ENCODE measurements around the gene CSE1L. TPM values are rescaled to one million over a fixed set of nuclear protein-coding genes. Genes with fewer than 3 reads are reported as not detected.
A peak's percentile ranks its signal among the peaks of the same experiment; 100 is the strongest.
"Not testable (repeated sequence)": the region's sequence is repeated elsewhere in the genome, so short reads cannot be mapped to it uniquely, and the experiment has no call there.

CSE1L gene, protein sequence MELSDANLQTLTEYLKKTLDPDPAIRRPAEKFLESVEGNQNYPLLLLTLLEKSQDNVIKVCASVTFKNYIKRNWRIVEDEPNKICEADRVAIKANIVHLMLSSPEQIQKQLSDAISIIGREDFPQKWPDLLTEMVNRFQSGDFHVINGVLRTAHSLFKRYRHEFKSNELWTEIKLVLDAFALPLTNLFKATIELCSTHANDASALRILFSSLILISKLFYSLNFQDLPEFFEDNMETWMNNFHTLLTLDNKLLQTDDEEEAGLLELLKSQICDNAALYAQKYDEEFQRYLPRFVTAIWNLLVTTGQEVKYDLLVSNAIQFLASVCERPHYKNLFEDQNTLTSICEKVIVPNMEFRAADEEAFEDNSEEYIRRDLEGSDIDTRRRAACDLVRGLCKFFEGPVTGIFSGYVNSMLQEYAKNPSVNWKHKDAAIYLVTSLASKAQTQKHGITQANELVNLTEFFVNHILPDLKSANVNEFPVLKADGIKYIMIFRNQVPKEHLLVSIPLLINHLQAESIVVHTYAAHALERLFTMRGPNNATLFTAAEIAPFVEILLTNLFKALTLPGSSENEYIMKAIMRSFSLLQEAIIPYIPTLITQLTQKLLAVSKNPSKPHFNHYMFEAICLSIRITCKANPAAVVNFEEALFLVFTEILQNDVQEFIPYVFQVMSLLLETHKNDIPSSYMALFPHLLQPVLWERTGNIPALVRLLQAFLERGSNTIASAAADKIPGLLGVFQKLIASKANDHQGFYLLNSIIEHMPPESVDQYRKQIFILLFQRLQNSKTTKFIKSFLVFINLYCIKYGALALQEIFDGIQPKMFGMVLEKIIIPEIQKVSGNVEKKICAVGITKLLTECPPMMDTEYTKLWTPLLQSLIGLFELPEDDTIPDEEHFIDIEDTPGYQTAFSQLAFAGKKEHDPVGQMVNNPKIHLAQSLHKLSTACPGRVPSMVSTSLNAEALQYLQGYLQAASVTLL
- total RNA-seq (2014; rRNA removed; shearing (Covaris generic)) = 123 and 172 TPM in 2 replicates

DNA sequence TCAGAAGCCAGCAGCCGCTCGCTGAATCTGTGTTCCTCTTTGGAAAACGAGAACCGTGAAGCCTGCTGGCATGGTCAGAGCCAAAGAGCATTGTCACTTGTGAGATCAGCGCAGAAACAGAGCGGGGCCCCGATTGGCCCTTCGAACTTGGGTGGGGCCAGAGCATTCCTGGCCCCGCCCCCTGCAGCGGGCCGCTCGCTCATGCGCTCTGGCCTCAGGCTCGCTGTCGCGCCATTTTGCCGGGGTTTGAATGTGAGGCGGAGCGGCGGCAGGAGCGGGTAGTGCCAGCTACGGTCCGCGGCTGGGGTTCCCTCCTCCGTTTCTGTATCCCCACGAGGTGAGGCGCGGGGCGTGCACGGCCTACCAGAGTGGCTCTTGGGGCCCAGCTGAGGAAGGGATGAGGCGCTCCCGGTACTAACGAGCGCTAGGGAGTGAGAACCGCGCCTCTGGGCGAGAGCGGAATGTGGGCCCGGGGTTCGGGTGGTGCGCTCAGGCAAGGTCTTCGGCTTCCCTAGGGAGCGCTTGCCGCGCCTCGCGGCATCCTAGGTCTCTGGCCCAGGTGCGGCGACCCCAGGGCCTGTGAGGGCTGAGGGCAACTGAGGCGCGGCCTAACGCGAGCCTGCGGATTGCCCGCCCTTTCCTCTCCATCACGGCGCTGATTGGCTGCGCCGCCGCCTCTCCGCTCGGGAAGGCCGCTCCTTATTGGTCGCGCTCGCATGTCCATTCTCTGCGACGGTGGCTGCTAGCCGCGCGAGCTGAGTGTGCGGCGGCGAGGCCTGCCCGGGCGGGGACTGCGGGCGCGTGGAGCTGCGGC is at the start of gene CSE1L:
CSE1L (plus strand) TSS at position 226 of the 814 bp plus-strand sequence. CDS start 12,152 bp downstream, outside the sequence.
- Histone ChIP-seq H3K27ac (peak within 1 kb of the TSS; percentile 92), H3K9me3 (replicated peaks) (no peaks in the 10 kb centered on the region), H3K4me3 (peak within 1 kb of the TSS; percentile 95), H3K36me3 (peaks cover 36% of the 10 kb centered on the region), H3K4me1 (replicated peaks) (peaks cover 9% of the 10 kb centered on the region), H3K27me3 (replicated peaks) (no peaks in the 10 kb centered on the region)
- peak; percentile 95 to 98 for DNase-seq (ENCODE audit: low read depth in 1 of 2, low spot score in 2 of 2)

DNA sequence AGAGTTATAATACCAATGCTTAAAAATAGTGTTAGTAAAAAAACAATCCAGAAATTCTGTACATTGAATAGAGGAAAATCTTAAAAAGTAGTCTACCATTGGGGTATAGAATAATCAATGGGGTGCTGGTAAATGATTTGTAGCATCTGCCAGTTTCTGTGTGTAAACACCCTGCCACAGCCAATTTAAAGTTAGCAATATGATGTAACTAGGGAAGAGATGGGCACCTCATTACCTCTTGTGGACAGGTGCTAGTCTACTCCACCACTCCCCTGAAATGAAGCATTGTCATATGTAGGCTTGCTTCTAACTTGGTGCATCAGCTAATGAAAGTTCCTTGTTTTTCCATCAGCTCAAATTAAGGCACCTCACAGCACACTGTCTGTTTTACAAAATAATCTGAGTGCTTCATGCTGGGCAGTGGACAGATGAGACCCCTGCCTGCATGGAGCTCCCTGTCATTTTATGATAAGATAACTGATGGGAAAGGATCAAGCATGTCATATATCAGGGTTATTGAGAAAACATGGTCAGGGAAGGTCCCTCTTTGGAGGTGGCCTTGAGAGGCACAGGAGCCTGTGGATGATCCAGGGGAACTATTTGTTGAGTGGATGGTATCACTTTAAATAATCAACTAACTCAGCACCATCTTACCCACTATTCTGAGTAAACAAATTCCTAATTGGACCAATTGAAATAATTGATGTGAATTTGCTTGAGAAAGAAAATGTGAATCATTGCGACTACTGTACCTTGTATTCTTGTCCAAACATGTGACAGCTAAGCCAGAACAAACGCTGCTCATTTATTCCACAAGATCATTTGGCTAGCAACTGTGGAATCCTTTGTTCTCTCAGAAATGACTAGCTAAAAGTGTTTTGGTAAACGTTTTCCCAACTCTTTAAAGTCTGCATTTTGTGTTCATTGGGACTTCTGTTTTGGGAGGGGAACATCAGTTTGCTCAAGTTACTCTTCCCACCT is 45.9 kb upstream of the CSE1L start:
- Histone ChIP-seq H3K4me3 (no peak overlapping the region), H3K9me3 (replicated peaks) (no peaks in the 10 kb centered on the region), H3K27me3 (replicated peaks) (no peaks in the 10 kb centered on the region), H3K4me1 (replicated peaks) (no peaks in the 10 kb centered on the region), H3K27ac (no peak overlapping the region), H3K36me3 (peaks cover 55% of the 10 kb centered on the region)
- no peak for DNase-seq (ENCODE audit: low read depth in 1 of 2, low spot score in 2 of 2)

DNA sequence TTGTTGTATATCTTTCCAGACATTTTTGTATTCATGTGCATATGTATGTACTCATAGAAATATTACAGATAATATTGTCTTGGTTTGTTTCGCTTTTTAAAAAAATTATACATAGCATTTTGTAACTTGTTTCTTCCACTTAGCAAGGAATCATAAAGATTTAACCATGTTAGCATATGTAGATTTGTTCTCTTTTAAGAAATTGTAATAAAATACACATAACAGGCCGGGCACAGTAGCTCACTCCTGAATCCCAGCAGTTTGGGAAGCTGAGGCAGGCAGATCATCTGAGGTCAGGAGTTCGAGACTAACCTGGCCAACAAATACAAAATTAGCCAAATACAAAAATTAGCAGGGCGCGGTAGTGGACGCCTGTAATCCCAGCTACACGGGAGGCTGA is 44.4 kb upstream of the CSE1L start:
- Histone ChIP-seq H3K27me3 (replicated peaks) (no peaks in the 10 kb centered on the region), H3K4me1 (replicated peaks) (no peaks in the 10 kb centered on the region), H3K4me3 (no peak overlapping the region), H3K27ac (no peak overlapping the region), H3K9me3 (replicated peaks) (no peaks in the 10 kb centered on the region), H3K36me3 (peaks cover 50% of the 10 kb centered on the region)
- DNase-seq (ENCODE audit: low read depth in 1 of 2, low spot score in 2 of 2) = no peak

DNA sequence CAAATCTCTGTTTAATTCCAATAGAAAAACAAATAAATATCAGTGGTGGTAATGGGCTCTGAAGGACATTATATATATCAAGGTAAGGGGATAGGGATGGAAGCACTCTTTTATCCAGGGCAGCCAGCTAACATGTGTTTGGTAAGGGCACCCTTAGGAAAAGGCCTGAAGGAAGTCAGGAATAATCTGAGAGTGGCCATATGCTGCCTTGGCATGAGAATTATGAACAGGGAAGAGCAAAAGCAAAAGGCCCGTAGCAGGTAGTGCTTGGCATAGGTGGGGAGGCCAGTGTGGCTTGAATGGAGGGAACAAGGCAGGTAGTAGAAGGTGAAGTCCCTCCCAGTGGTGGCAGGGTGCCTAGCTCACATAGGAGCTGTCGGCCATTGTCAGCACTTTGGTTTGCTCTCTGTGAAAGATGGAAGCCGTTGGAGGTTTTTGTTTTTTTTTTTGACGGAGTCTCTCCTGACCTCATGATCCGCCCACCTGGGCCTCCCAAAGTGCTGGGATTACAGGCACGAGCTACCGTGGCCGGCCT is 39.6 kb upstream of the CSE1L start:
- H3K27me3 ChIP-seq (replicated peaks) = no peaks in the 10 kb centered on the region
- no peaks in the 10 kb centered on the region for H3K9me3 ChIP-seq (replicated peaks)
- no peak overlapping the region for H3K4me3 ChIP-seq
- DNase-seq (ENCODE audit: low read depth in 1 of 2, low spot score in 2 of 2) = no peak
- no peak overlapping the region for H3K27ac ChIP-seq
- H3K4me1 ChIP-seq (replicated peaks) = no peaks in the 10 kb centered on the region
- peaks cover 37% of the 10 kb centered on the region for H3K36me3 ChIP-seq

DNA sequence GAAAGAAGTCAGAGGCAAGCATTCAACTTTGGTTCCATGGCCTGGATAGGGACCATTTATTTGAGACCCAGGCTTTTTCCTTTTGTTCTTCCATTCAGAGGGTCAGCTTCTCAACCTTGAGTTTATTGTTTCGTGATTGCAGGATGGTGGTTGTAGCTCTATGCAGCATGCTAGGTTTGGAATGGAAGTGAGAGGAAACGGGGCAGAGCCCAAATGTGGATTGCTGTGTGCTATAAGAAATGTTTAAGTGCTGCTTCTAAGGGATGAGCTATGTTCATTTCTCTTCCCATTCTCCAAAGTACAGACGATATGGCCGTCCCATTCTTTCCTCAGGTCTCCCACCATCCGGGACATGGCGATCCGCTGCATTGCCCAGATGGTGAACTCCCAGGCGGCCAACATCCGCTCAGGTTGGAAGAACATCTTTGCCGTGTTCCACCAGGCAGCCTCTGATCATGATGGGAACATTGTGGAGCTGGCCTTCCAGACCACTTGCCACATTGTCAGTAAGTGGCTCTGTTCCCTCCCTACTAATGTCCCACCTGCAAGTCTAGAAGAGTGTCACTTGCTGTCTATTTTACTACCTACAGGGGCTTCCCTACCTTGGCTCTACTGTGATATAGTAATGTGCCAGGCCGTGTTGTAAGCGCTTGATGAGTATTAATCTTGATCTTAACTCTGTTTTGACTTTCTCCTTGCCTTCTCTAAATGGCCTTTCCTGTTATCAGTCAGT is 36.0 kb upstream of the CSE1L start:
- no peak for DNase-seq (ENCODE audit: low read depth in 1 of 2, low spot score in 2 of 2)
- no peaks in the 10 kb centered on the region for H3K9me3 ChIP-seq (replicated peaks)
- no peak overlapping the region for H3K4me3 ChIP-seq
- H3K36me3 ChIP-seq = peaks cover 65% of the 10 kb centered on the region
- H3K27ac ChIP-seq = no peak overlapping the region
- no peaks in the 10 kb centered on the region for H3K4me1 ChIP-seq (replicated peaks)
- H3K27me3 ChIP-seq (replicated peaks) = no peaks in the 10 kb centered on the region

DNA sequence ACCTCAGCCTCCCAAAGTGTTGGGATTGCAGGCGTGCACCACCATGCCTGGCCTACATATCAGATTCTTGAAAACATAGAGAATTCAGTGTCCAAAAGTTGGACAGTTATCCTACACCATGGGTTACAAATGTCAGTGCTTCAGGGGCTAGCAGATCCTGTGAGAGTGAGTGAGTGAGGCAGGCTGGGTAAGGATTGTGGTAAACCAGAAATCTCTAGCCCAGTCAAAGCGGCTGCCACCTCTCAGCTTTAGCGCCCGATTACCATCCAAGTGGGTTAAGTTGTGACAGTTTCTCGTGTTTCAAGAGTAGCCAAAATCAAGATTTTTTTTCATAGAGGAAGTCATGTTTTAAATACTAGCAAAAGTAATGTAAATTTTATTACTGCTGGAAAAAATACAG is 21.9 kb upstream of the CSE1L start:
- Histone ChIP-seq H3K27me3 (replicated peaks) (no peaks in the 10 kb centered on the region), H3K36me3 (peaks cover 60% of the 10 kb centered on the region), H3K27ac (no peak overlapping the region), H3K4me3 (no peak overlapping the region), H3K4me1 (replicated peaks) (no peaks in the 10 kb centered on the region), H3K9me3 (replicated peaks) (no peaks in the 10 kb centered on the region)
- DNase-seq (ENCODE audit: low read depth in 1 of 2, low spot score in 2 of 2) = no peak

DNA sequence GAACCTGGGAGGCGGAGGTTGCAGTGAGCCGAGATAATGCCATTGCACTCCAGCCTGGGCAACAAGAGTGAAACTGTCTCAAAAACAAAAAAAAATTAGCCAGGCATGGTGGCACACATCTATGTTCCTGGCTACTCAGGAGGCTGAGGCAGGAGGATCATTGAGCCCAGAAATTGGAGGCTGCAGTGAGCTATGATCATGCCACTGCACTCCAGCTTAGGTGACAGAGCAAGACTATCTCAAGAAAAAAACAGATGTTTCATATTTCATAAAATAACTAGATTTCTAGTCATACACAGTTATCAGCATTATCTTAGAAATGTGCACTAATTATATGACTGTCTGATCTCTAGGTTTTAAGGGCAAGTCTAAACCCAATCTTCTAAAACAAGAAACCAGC is 17.9 kb upstream of the CSE1L start:
- H3K36me3 ChIP-seq = peaks cover 67% of the 10 kb centered on the region
- not testable (repeated sequence) for H3K27ac ChIP-seq

DNA sequence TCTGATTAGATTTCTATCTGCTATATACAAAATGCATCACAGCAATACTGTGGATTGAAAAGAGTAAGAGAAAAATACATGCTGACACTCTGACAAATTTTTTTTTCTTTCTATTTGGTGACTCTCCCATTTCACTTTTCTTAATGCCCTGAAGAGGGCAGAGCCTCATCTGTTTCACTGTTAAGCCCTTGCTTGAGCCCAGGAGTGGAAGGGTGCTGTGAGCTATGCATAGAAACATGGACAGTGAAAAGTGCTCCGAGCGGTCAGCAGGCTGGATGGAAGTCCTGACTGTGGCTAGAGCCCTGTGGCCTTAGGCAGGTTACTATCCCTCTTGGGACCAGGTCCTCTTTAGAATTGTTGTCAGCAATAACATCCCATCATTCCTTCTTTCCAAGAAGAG is 17.4 kb upstream of the CSE1L start:
- Histone ChIP-seq H3K36me3 (peaks cover 69% of the 10 kb centered on the region), H3K27me3 (replicated peaks) (no peaks in the 10 kb centered on the region), H3K4me1 (replicated peaks) (no peaks in the 10 kb centered on the region), H3K27ac (no peak overlapping the region), H3K4me3 (no peak overlapping the region), H3K9me3 (replicated peaks) (no peaks in the 10 kb centered on the region)
- DNase-seq (ENCODE audit: low read depth in 1 of 2, low spot score in 2 of 2) = no peak

More for the DNA sequence above, 17.9 kb upstream of the CSE1L start:
- not testable (repeated sequence) for DNase-seq (ENCODE audit: low read depth in 1 of 2, low spot score in 2 of 2); H3K4me1 ChIP-seq (replicated peaks); H3K27me3 ChIP-seq (replicated peaks); H3K9me3 ChIP-seq (replicated peaks); H3K4me3 ChIP-seq

DNA sequence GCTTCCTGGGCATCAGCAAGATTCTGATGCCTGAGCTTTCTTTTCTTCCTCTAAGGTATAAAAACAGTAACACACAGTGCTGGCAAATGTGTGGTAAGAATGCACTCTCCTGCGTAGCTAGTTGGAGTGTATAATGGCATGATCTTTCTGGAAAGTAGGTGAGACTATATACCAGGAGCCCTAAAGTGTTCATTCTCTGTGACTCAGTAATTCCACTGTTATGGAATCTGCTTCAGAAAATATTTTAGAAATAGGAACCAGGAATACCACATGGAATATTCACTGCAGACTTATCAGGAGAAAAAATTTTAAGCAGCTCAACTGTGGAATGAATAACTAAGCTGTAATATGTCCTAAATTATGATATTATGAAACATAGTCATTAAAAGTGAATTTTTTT is 16.9 kb upstream of the CSE1L start:
- Histone ChIP-seq H3K27ac (no peak overlapping the region), H3K27me3 (replicated peaks) (no peaks in the 10 kb centered on the region), H3K9me3 (replicated peaks) (no peaks in the 10 kb centered on the region), H3K4me3 (no peak overlapping the region), H3K4me1 (replicated peaks) (no peaks in the 10 kb centered on the region), H3K36me3 (peaks cover 65% of the 10 kb centered on the region)
- no peak for DNase-seq (ENCODE audit: low read depth in 1 of 2, low spot score in 2 of 2)

DNA sequence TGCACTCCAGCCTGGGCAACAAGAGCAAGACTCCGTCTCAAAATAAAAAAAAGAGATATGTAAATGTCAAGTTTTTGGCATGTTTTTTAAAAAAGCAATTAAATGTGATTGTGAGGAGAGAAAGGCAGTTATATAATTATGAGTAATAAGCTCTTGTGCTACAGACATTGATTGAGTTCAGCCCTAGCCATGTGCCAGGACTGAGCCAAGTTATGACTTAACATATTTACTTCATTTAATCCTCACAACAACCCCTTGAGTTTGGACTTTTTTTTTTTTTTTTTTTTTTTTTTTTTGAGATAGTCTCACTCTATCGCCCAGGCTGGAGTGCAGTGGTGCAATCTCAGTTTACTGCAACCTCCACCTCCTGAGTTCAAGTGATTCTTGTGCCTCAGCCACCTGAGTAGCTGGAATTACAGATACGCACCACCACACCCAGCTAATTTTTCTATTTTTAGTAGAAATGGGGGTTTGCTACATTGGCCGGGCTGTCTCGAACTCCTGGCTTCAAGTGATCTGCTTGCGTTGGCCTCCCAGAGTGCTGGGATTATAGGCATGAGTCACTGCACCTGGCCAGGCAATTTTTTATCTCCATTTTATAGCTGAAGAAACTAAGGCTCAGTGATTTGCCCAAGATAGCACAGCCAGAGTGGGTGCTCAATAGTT is 15.0 kb upstream of the CSE1L start:
- DNase-seq (ENCODE audit: low read depth in 1 of 2, low spot score in 2 of 2) = no peak
- Histone ChIP-seq H3K4me1 (replicated peaks) (no peaks in the 10 kb centered on the region), H3K27me3 (replicated peaks) (no peaks in the 10 kb centered on the region), H3K36me3 (peaks cover 67% of the 10 kb centered on the region), H3K4me3 (no peak overlapping the region), H3K27ac (no peak overlapping the region), H3K9me3 (replicated peaks) (no peaks in the 10 kb centered on the region)

DNA sequence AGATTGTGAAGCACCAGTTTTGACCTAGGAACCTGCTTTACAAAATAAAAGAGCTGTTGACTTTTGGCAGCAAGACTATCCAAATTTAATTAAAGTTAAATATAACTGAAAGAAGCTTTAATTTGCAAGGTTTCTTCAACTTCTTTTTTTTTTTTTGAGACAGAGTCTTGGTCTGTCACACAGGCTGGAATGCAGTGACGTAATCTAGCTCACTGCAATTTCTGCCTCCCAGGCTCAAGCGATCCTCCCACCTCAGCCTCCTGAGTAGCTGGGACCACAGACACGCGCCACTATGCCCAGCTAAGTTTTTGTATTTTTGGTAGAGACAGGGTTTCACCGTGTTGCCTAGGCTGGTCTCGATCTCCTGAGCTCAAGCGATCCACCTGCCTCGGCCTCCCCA is 13.7 kb upstream of the CSE1L start:
- no peak for DNase-seq (ENCODE audit: low read depth in 1 of 2, low spot score in 2 of 2)
- Histone ChIP-seq H3K27me3 (replicated peaks) (no peaks in the 10 kb centered on the region), H3K9me3 (replicated peaks) (no peaks in the 10 kb centered on the region), H3K27ac (no peak overlapping the region), H3K4me1 (replicated peaks) (no peaks in the 10 kb centered on the region), H3K4me3 (no peak overlapping the region), H3K36me3 (peaks cover 59% of the 10 kb centered on the region)

Measured in SJSA1 (cell line).